Measurements from ENCODE around the gene RBM4B.

DNA sequence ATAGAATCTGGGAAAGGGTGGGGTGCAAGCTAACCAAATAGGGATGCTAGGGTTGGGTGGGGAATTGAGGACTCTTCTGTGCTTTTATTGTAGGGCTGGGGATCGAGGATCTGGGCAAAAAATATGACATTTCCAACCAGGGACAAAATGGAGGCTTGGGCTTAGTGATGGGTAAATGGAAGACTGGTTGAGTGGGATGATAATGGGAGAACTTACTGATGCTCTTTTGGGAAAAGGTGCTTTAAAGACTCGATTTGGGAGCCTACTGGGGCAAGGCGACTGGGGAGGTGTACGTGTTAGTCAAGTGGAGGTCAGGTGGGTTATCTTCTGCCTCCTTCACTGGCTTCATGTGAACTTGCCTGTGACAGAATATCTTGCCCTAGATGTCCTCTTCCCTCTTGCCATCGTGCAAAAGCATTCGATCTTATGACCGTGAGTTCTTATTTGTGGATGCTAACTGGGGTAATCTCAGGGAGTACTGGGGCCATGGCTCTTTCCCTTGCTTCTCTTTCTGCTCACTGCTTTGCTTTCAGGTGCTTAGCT is 49.6 kb downstream of the RBM4B start:
- TF ChIP-seq, protein P1, sequence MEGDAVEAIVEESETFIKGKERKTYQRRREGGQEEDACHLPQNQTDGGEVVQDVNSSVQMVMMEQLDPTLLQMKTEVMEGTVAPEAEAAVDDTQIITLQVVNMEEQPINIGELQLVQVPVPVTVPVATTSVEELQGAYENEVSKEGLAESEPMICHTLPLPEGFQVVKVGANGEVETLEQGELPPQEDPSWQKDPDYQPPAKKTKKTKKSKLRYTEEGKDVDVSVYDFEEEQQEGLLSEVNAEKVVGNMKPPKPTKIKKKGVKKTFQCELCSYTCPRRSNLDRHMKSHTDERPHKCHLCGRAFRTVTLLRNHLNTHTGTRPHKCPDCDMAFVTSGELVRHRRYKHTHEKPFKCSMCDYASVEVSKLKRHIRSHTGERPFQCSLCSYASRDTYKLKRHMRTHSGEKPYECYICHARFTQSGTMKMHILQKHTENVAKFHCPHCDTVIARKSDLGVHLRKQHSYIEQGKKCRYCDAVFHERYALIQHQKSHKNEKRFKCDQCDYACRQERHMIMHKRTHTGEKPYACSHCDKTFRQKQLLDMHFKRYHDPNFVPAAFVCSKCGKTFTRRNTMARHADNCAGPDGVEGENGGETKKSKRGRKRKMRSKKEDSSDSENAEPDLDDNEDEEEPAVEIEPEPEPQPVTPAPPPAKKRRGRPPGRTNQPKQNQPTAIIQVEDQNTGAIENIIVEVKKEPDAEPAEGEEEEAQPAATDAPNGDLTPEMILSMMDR (IDR thresholded peaks at IDR 0.05), result no peak
- TF ChIP-seq EZH2 (IDR thresholded peaks at IDR 0.05) (no peak), EZH2phosphoT487 (IDR thresholded peaks at IDR 0.05) (no peak)

Measured in neural progenitor cell (in vitro differentiated cells).